Esophagus squamous epithelium (tissue), 5 donors: ENCODE data around the gene AHDC1. TPM values are rescaled to one million over a fixed set of nuclear protein-coding genes. Genes with fewer than 3 reads are reported as not detected.
"Not testable (repeated sequence)": the region's sequence is repeated elsewhere in the genome, so short reads cannot be mapped to it uniquely, and the experiment has no call there.

Experiments used
- DNase-seq: peaks from one replicate; lab custom pipeline; 2025; lab: John Stamatoyannopoulos, UW
- H3K27ac ChIP-seq, 4 donors: fragments of 200-600 bp; sonication (generic); one replicate each; pipeline ENCODE4 v1.5.1; 2016 to 2019; ENCODE audit warnings: mild to moderate bottlenecking in 1 of 4
- H3K27me3 ChIP-seq, 4 donors: fragments of 200-600 bp; sonication (generic); 1 replicate in 3 of 4; 2 replicates in 1 of 4; pipeline versions ENCODE4 v1.5.1 to v1.6.0; 2017 to 2021; ENCODE audit warnings: antibody characterized with exemption in 1 of 4
- H3K36me3 ChIP-seq, 3 donors: fragments of 200-600 bp; sonication (generic); one replicate each; pipeline ENCODE4 v1.5.1; 2016 to 2019
- H3K4me1 ChIP-seq, 3 donors: fragments of 200-600 bp; sonication (generic); one replicate each; pipeline ENCODE4 v1.5.1; 2017 to 2019
- H3K4me3 ChIP-seq, 4 donors: fragments of 200-600 bp; sonication (generic); 1 replicate in 3 of 4; 2 replicates in 1 of 4; pipeline ENCODE4 v1.5.1; 2016 to 2019; ENCODE audit warnings: mild to moderate bottlenecking in 2 of 4, moderate library complexity in 1 of 4
- H3K9me3 ChIP-seq, 3 donors: fragments of 200-600 bp; sonication (generic); one replicate each; pipeline ENCODE4 v1.5.1; 2016 to 2019
- POLR2A ChIP-seq, 4 donors: fragments of 450-650 bp; IDR thresholded peaks; one replicate each; pipeline ENCODE4 v1.6.1; 2017; ENCODE audit warnings: antibody characterized with exemption in 4 of 4, mild to moderate bottlenecking in 4 of 4, moderate library complexity in 3 of 4
- WGBS, 2 donors: methylation state at CpG; one replicate each; pipeline ENCODE4 v1.1.5; 2018; 5-methylcytosine and 5-hydroxymethylcytosine counted together
- intact Hi-C: fragments of 100-400 bp; cut with DNase I; formaldehyde crosslinking; loops from one replicate; pipeline ENCODE4 v1.15.0; 2022
- total RNA-seq, 4 donors: library from RNA; depleted of rRNA; stranded (reverse); fragments of >200 nt; gene quantifications; one replicate each; pipeline ENCODE4 v1.1.0, GENCODE V29; 2016
- TF ChIP-seq, protein P1 (sequence below), 6 experiments: fragments of 450-650 bp in 4 of 6; fragments of 200-600 bp in 2 of 6; sonication (generic) in 2 of 6; IDR thresholded peaks; one replicate each; pipeline ENCODE4 v1.5.1; 2016 to 2019; ENCODE audit warnings: antibody characterized with exemption in 6 of 6, mild to moderate bottlenecking in 4 of 6, moderate library complexity in 4 of 6
- donor health status: DM: yes; HTN: yes; CAD: no.

Gene AHDC1
- total RNA-seq, 4 donors from 2014 or later: 22.2 to 112 (median 30.6) TPM

DNA sequence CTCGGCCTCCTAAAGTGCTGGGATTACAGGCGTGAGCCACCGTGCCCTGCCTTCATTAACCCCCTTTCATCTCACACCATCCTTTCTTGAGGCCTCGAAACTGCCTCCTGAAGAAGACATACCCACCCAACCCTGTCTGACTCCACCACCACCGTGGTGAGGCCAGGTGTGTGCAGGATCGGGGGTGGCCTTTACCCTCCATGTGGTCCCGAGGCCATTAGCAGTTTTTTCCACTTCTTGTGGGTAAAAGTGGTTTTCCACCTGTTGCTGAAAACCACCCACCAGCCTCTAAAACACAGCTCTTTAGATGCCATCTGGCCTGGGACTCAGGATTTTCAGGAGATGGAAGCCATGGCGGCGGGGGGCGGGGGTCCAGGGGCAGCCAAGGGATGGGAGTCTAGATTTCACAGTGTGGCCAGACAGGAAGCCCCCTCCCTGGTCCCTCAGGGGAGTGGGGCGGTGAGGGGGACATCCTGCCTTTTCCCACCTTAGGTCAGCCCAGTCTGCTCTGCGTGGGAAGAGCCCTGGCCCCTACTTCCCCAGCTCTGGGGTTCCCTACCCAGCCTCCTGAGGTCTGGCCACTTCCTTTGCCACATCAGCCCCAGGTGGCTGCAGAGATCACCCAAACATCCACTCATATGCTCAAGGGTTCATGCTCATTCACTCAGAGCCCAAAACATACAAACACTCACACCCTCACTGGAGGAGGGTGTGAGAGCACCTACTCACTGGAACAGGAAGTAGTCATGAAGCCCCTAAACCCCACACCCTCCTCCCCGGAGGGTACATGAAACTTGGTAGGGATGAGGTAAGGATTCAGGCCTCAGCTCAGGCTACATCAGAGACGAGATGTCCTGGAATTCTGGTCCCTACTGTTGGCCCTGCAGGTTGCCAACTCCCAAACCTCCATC, 28.7 kb upstream of the AHDC1 start:
- no peak for DNase-seq
- H3K27ac ChIP-seq: peak overlapping the region; percentile 48 to 83 (median 74)
- H3K9me3 ChIP-seq: no peaks in the 10 kb centered on the region
- H3K4me3 ChIP-seq: peak overlapping the region in 1 of 4 donors; percentile 66
- H3K4me1 ChIP-seq: peaks cover 28 to 81% (median 40%) of the 10 kb centered on the region in 3 donors
- 43 to 69% methylated on average over 7 to 9 of the region's 14 CpGs for WGBS, 2 donors
- H3K27me3 ChIP-seq: peaks cover 0 to 18% (median 0%) of the 10 kb centered on the region in 4 donors
- intact Hi-C loops: no loop called here
- no peak for TF ChIP-seq POLR2A (IDR thresholded peaks at IDR 0.05)
- TF ChIP-seq, protein P1, sequence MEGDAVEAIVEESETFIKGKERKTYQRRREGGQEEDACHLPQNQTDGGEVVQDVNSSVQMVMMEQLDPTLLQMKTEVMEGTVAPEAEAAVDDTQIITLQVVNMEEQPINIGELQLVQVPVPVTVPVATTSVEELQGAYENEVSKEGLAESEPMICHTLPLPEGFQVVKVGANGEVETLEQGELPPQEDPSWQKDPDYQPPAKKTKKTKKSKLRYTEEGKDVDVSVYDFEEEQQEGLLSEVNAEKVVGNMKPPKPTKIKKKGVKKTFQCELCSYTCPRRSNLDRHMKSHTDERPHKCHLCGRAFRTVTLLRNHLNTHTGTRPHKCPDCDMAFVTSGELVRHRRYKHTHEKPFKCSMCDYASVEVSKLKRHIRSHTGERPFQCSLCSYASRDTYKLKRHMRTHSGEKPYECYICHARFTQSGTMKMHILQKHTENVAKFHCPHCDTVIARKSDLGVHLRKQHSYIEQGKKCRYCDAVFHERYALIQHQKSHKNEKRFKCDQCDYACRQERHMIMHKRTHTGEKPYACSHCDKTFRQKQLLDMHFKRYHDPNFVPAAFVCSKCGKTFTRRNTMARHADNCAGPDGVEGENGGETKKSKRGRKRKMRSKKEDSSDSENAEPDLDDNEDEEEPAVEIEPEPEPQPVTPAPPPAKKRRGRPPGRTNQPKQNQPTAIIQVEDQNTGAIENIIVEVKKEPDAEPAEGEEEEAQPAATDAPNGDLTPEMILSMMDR (IDR thresholded peaks at IDR 0.05): no peak
- H3K36me3 ChIP-seq: no peaks in the 10 kb centered on the region

DNA sequence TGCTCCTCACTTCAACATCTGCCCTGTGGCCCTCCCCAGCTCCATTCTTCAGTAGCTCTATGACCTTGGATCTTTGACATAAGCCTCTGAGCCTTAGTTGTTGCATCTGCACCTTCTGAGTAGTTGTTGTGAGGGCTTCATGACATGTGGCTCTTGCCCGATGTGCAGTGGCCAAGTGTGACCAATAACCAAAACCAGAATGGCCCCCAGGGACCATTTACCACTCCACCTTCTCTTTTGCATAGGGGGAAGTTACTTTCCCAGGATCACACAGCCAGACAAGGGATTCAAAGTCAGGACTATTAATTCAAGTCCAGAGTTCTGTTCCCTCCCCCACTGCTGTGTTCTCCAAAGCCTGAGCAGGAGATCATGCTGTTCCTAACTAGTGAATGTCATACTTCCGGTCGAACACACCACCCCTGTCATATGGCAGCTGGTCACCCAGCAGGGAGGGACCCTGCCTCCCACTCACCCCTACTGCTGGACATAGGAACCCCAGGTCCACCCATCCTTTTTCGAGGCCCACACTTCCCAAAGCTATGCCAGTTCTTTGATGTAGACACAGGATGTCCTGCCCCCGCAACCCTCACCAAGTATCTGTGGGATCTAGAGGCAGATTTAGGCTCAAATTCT, 27.0 kb upstream of the AHDC1 start:
- H3K27ac ChIP-seq: peak overlapping the region; percentile 48 to 85 (median 74)
- H3K9me3 ChIP-seq: no peaks in the 10 kb centered on the region
- H3K4me3 ChIP-seq: no peak overlapping the region
- WGBS, 2 donors: 22 to 47% methylated on average over 4 to 5 of the region's 5 CpGs
- DNase-seq: no peak
- TF ChIP-seq, protein P1 (IDR thresholded peaks at IDR 0.05): no peak
- TF ChIP-seq POLR2A (IDR thresholded peaks at IDR 0.05): peak in 1 of 4 donors; percentile 9
- peaks cover 0 to 18% (median 0%) of the 10 kb centered on the region in 4 donors for H3K27me3 ChIP-seq
- intact Hi-C loops: no loop called here
- H3K36me3 ChIP-seq: no peaks in the 10 kb centered on the region
- peaks cover 30 to 88% (median 42%) of the 10 kb centered on the region in 3 donors for H3K4me1 ChIP-seq

DNA sequence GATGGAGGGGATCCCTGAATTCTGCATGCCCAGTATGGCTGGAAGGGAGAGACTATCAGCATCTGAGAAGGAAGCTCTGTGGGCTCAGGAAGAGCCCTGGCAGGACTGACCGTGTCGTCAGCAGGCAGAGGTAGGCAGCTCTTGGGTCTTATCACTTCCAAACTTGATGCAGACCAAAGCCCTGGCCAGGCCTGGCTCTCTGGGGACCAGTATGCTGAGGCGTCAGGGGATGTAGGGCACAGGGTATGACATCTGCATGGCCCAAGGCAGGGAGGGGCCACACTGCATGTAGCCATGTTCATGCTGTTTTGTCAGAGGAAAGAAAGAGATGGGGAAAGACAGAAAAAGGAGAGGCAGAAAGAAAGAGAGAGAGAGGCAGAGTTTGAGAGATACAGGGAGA, 24.8 kb upstream of the AHDC1 start:
- no peak for TF ChIP-seq POLR2A (IDR thresholded peaks at IDR 0.05)
- TF ChIP-seq, protein P1 (IDR thresholded peaks at IDR 0.05): no peak
- Histone ChIP-seq H3K4me1 (peaks cover 32 to 91% (median 57%) of the 10 kb centered on the region in 3 donors), H3K4me3 (no peak overlapping the region), H3K27me3 (peaks cover 0 to 2% (median 0%) of the 10 kb centered on the region in 4 donors), H3K9me3 (no peaks in the 10 kb centered on the region), H3K27ac (peak overlapping the region in 3 of 4 donors; percentile 56 to 80 (median 69)), H3K36me3 (no peaks in the 10 kb centered on the region)
- intact Hi-C loops: no loop called here
- 60 to 96% methylated on average over 1 to 3 of the region's 3 CpGs for WGBS, 2 donors
- DNase-seq: no peak

DNA sequence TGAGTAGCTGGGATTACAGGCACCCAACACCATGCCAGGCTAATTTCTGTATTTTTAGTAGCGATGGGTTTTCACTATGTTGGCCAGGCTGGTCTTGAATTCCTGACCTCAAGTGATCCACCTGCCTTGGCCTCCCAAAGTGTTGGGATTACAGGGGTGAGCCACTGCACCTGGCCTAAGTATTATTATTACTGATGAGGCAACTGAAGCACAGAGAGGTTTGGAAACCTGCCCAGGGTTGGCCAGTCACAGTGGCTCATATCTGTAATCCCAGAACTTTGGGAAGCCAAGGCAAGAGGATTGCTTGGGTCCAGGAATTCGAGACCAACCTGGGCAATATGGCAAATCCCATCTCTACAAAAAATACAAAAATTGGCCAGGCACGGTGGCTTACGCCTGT, 23.8 kb upstream of the AHDC1 start:
- WGBS, 2 donors: 86 to 91% methylated on average over 3 to 4 of the region's 4 CpGs
- H3K27ac ChIP-seq, H3K4me3 ChIP-seq, DNase-seq, H3K9me3 ChIP-seq, H3K36me3 ChIP-seq, H3K27me3 ChIP-seq, intact Hi-C loops: not testable (repeated sequence)
- peaks cover 24 to 91% (median 52%) of the 10 kb centered on the region in 3 donors for H3K4me1 ChIP-seq

DNA sequence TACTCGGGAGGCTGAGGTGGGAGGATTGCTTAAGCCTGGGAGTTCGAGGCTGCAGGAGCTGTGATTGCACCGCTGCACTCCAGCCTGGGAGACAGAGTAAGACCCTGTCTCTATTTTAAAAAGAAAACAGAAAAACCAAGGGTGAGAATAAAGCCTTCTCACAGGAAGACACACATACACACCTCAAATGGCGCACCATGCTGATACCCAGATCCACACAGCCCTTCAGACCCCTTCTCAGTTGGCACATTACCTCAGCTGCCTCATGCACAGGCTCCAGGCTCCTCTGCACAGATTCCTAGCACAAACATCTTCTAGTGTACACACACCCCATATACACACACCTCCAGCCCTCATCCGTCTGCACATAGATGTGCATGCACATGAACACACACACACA, 23.1 kb upstream of the AHDC1 start:
- DNase-seq: no peak
- Histone ChIP-seq H3K36me3 (no peaks in the 10 kb centered on the region), H3K27ac (peak overlapping the region in 1 of 4 donors; percentile 69), H3K4me1 (peaks cover 18 to 84% (median 49%) of the 10 kb centered on the region in 3 donors), H3K27me3 (no peaks in the 10 kb centered on the region), H3K4me3 (no peak overlapping the region), H3K9me3 (no peaks in the 10 kb centered on the region)
- intact Hi-C loops: no loop called here
- no peak for TF ChIP-seq POLR2A (IDR thresholded peaks at IDR 0.05)
- TF ChIP-seq, protein P1 (IDR thresholded peaks at IDR 0.05): no peak
- 90 to 94% methylated on average over 4 to 5 of the region's 5 CpGs for WGBS, 2 donors
